ENCODE data around the gene PAPSS2. TPM values are rescaled to one million over a fixed set of nuclear protein-coding genes. Genes with fewer than 3 reads are reported as not detected.
A peak's percentile ranks its signal among the peaks of the same experiment; 100 is the strongest.

PAPSS2 gene
- total RNA-seq, 1 donor, result 417 TPM

DNA sequence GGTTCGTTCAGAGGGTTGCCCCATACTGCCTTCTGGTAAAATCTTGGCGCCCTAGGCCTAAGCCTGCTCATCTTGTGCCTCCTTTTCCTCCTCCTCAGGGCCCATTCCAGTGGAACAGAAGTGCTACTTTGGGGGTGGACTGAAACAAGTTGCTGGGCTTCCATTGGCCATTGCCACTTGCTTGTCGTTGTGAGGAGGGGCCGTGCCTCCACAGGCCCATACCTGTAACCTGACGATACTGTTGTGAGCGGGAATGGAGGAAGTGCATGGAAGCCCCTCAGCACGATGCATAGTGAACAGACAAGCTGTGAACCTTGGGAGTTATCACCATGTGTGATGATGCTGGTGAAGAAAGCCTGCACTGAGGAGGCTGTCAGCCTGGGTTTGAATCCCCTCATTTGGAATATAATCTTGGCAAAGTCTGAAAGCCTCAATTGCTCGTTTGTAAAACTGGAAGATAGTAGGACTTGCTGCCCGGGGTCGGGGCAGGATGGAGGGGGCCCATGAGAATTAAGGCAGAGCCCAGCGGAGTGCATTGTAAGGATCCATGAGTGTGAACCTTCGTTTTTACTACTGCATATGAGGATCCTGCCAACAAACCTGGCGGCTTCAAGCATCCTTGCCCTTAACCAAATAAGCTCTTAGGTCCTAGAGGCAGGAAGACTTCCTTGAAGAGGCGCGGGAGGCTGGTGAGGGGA, 671 bp upstream of the PAPSS2 start:
- peak; percentile 22 for DNase-seq (ENCODE audit: low read depth)
- TF ChIP-seq, protein P1, sequence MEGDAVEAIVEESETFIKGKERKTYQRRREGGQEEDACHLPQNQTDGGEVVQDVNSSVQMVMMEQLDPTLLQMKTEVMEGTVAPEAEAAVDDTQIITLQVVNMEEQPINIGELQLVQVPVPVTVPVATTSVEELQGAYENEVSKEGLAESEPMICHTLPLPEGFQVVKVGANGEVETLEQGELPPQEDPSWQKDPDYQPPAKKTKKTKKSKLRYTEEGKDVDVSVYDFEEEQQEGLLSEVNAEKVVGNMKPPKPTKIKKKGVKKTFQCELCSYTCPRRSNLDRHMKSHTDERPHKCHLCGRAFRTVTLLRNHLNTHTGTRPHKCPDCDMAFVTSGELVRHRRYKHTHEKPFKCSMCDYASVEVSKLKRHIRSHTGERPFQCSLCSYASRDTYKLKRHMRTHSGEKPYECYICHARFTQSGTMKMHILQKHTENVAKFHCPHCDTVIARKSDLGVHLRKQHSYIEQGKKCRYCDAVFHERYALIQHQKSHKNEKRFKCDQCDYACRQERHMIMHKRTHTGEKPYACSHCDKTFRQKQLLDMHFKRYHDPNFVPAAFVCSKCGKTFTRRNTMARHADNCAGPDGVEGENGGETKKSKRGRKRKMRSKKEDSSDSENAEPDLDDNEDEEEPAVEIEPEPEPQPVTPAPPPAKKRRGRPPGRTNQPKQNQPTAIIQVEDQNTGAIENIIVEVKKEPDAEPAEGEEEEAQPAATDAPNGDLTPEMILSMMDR (IDR thresholded peaks at IDR 0.05; ENCODE audit: insufficient read depth, low read depth, low read length), result no peak
- peak overlapping the region; percentile 100 for H3K4me3 ChIP-seq (ENCODE audit: low read depth, low read length)

DNA sequence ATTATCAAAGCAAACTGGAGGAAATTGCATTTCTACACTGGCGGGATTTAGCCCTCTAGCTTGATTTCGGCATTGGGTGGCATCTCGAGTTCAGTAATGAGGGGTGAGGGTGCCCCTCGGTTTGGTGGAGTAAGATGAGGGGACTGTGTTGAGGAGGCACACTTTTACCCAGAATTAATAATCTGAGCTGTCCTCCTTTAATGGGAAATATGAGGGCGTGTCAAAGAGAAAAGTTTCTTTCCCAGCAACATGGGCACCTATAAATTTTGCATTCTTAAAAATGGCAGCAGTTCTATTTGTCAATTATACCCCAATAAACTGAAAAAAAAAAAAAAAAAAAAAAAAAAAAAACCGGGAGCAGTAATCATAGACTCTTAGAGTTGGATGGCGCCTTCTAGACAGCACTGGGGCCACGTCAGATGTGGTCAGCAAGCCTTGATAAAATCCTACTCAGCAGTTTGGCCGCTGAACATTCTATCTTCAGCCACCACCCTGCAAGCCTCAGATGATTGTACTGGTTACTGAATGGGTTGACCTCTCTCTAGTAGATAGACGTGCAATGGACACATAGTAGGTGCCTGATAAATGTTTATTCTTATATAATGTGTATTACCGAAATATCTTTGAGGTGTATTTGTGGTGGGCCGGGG, 931 bp downstream of the PAPSS2 start:
- peak; percentile 82 for DNase-seq (ENCODE audit: low read depth)
- peak overlapping the region; percentile 100 for H3K4me3 ChIP-seq (ENCODE audit: low read depth, low read length)
- TF ChIP-seq, protein P1 (IDR thresholded peaks at IDR 0.05; ENCODE audit: insufficient read depth, low read depth, low read length), result no peak

DNA sequence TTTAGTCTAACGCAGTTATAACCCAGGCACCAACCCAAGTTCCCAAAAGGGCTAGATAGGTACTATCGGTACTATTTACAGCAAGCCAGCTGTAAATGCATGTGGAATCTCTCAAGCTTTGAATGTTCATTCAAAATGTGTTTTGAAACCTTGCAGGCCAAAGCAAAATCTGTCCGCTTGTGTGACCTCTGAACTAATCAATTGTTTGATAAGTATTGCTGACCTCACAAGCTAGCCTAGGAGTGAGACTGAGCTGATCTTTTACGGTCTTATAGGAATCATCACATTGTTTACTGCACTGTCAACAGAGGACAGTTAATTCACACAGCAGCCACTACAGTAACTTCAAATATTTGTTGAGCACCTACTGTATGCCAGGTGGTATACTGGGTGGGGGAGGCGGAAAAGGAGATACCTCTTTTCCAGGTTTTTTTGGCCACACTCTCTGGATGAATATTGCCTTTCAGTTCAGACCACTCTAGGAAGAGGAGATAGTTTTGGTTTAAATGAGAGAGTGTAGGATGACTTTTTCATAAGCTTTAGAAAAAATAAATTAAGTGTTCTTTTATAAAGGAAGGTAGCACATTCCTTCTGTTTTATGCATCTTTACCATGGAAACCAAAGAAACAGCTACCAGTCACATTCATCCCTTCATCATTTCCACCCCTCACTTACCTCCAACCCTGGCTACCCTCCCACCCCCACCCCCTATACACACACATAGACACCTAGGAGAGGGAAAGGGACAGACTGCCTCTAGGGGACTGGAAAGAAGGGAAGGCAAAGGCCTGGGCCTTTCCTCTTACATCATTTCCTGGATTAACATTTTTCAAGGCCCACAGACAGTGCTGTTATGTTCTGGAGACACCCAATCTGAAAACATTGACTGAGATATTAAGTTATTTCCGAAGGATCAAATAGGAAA, 2.4 kb downstream of the PAPSS2 start:
- TF ChIP-seq, protein P1 (IDR thresholded peaks at IDR 0.05; ENCODE audit: insufficient read depth, low read depth, low read length), result no peak
- peak overlapping the region; percentile 100 for H3K4me3 ChIP-seq (ENCODE audit: low read depth, low read length)
- DNase-seq (ENCODE audit: low read depth), result peak; percentile 61

DNA sequence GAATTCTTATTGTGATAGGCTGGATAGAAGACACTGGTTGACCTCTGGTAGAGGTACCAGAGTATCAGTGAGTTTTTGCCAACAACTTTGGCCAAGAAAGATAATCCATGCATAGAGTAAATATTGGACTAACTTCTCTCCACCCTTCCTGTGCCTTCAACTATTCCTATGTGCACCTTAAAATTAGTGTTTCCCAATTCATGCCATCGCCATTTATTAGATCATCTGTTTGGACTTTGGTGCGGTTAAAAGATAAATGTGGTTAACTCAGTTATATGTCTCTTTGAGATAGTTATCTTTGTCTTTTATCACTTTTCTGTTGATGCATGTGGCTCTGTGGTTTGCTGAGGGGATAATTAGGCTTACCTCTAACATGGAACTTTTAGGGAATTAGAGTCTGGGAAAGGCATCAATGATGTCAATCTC, 4.6 kb downstream of the PAPSS2 start:
- no peak overlapping the region for H3K4me3 ChIP-seq (ENCODE audit: low read depth, low read length)
- peak; percentile 69 for DNase-seq (ENCODE audit: low read depth)
- TF ChIP-seq, protein P1 (IDR thresholded peaks at IDR 0.05; ENCODE audit: insufficient read depth, low read depth, low read length), result no peak

DNA sequence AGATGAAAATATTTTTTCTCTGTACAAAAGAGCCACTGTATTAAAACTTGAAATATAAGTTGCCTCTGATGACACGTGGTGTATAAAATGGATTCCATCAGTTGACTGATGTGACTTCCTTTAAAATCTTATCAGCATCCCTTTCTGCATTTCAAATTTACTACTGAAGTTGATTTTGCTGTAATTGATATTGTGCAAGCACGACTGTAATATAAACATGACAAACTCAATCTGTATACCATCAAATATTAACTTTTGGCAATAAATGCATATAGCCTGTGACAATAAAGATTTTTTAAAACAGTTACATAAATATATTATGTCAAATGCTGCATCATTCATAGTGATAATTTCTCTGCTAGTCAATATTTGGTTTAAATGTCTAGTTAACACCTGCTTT, 7.8 kb downstream of the PAPSS2 start:
- no peak overlapping the region for H3K4me3 ChIP-seq (ENCODE audit: low read depth, low read length)
- TF ChIP-seq, protein P1 (IDR thresholded peaks at IDR 0.05; ENCODE audit: insufficient read depth, low read depth, low read length), result no peak
- no peak for DNase-seq (ENCODE audit: low read depth)

DNA sequence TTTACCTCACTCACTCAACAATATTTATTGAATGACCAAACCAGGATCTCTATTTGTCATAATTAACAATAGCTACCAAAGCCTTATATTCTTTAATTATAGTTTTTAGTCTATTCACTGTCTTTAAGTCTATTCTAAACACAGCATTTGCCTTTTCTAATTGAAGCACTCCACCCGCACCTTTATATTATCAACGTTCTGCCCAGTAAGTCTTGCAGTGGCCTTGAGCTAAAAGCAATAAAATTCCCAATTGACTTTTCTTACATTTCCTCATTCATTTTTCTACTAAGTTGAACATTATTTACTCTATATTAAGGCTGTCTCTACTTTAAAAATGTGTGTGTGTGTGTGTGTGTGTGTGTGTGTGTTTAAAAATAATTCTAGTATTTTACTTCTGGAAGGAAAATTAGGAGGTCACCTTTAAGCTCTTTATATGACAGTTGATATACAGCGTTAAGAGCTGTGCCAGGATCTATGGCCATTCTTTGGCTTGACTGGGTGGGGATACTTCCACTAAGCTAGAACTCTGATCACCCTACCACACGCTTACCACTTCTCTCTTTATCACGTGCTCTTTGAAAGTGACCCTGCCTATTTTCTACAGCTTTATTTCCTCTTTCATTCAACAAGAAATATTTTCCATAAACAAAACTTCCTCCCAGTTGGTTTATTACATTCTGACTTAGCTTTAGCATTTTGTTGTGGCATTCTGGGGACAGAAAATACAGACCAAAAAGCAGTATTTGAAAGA, 8.8 kb downstream of the PAPSS2 start:
- TF ChIP-seq, protein P1 (IDR thresholded peaks at IDR 0.05; ENCODE audit: insufficient read depth, low read depth, low read length), result no peak
- H3K4me3 ChIP-seq (ENCODE audit: low read depth, low read length), result no peak overlapping the region
- DNase-seq (ENCODE audit: low read depth), result no peak
